K562 (cell line): Measurements from ENCODE around the gene COX4I2. TPM values are rescaled to one million over a fixed set of nuclear protein-coding genes. Genes with fewer than 3 reads are reported as not detected.

Experiments used
- CBX8 ChIP-seq: fragments of 200-600 bp; sonication (generic); IDR thresholded peaks from 2 replicates; pipeline ENCODE4 v1.6.1; 2012; ENCODE audit warnings: borderline replicate concordance, mixed run types, low read depth, mild to moderate bottlenecking, moderate library complexity, mixed read lengths, low read length, control low read depth, inconsistent platforms; ENCODE audit not compliant: poor library complexity, severe bottlenecking; ENCODE audit errors: extremely low read depth
- CREM ChIP-seq: IDR thresholded peaks from 2 replicates; pipeline ENCODE4 v1.6.1; 2014; ENCODE audit warnings: antibody characterized with exemption, low read depth
- ETS2 ChIP-seq: IDR thresholded peaks from 2 replicates; pipeline ENCODE4 v1.6.1; 2016; ENCODE audit warnings: borderline replicate concordance, missing genetic modification characterization, mild to moderate bottlenecking, moderate library complexity, missing compliant biosample characterization; ENCODE audit not compliant: poor library complexity, severe bottlenecking
- HSF4 ChIP-seq: fragments of 250-450 bp; sonication (Bioruptor Pico); IDR thresholded peaks from 2 replicates; pipeline ENCODE4 v2.1.2; 2022; ENCODE audit warnings: mild to moderate bottlenecking, moderate library complexity, borderline replicate concordance
- ID3 ChIP-seq, 2 experiments: fragments of 250-450 bp in 1 of 2; fragments of 450-650 bp in 1 of 2; sonication (Bioruptor Pico) in 1 of 2; IDR thresholded peaks; 2 replicates each; pipeline versions ENCODE4 v1.6.1 to v1.8.0; 2016 to 2021; ENCODE audit warnings: mild to moderate bottlenecking in 2 of 2, moderate library complexity in 2 of 2, missing compliant biosample characterization in 1 of 2, missing genetic modification characterization in 1 of 2
- KHSRP ChIP-seq: fragments of 450-650 bp; IDR thresholded peaks from 2 replicates; pipeline ENCODE4 v1.6.1; 2017
- MAX ChIP-seq: sonication (generic); formaldehyde crosslinking; IDR thresholded peaks from 2 replicates; pipeline ENCODE4 v1.9.0; 2022; ENCODE audit warnings: mild to moderate bottlenecking, missing genetic modification reagents
- MED1 ChIP-seq: sonication (generic); formaldehyde crosslinking; IDR thresholded peaks from 2 replicates; pipeline ENCODE4 v1.8.1; 2023; ENCODE audit warnings: missing genetic modification reagents, borderline replicate concordance
- NCOA2 ChIP-seq, 2 experiments: fragments of 450-650 bp; IDR thresholded peaks; 2 replicates each; pipeline ENCODE4 v1.6.1; 2018; ENCODE audit warnings: mild to moderate bottlenecking in 2 of 2, moderate library complexity in 1 of 2; ENCODE audit not compliant: partially characterized antibody in 2 of 2
- PHF20 ChIP-seq: fragments of 450-650 bp; IDR thresholded peaks from 2 replicates; pipeline ENCODE4 v1.6.1; 2018; ENCODE audit not compliant: partially characterized antibody
- PKNOX1 ChIP-seq: fragments of 450-650 bp; IDR thresholded peaks from 2 replicates; pipeline ENCODE4 v1.6.1; 2016
- POLR2G ChIP-seq: fragments of 200-400 bp; formaldehyde crosslinking; IDR thresholded peaks from 2 replicates; pipeline ENCODE4 v1.6.1; 2017; ENCODE audit warnings: low read depth, mild to moderate bottlenecking, antibody characterized with exemption, low read length, moderate library complexity
- SRSF1 ChIP-seq: fragments of 200-400 bp; formaldehyde crosslinking; IDR thresholded peaks from 2 replicates; pipeline ENCODE4 v1.6.1; 2017; ENCODE audit warnings: mild to moderate bottlenecking, low read depth, low read length, moderate library complexity
- STAT5A ChIP-seq: IDR thresholded peaks from 2 replicates; pipeline ENCODE4 v1.6.1; 2012; ENCODE audit warnings: low read length, inconsistent platforms, borderline replicate concordance
- TCF15 ChIP-seq: fragments of 250-450 bp; sonication (Bioruptor Pico); IDR thresholded peaks from 2 replicates; pipeline ENCODE4 v1.8.0; 2022; ENCODE audit warnings: moderate library complexity, mild to moderate bottlenecking, inconsistent platforms
- YY1 ChIP-seq, 3 experiments: IDR thresholded peaks; 2 replicates each; pipeline ENCODE4 v1.6.1; 2011; ENCODE audit warnings: low read length in 2 of 3, mild to moderate bottlenecking in 2 of 3, moderate library complexity in 2 of 3, borderline replicate concordance in 1 of 3, control low read depth in 1 of 3, low read depth in 1 of 3; ENCODE audit not compliant: insufficient read depth in 3 of 3, insufficient replicate concordance in 2 of 3, control insufficient read depth in 1 of 3, insufficient read length in 1 of 3; ENCODE audit errors: extremely low read depth in 1 of 3
- ZBTB49 ChIP-seq: sonication (generic); formaldehyde crosslinking; IDR thresholded peaks from 2 replicates; pipeline ENCODE4 v1.8.0; 2022; ENCODE audit warnings: missing genetic modification reagents, mild to moderate bottlenecking, borderline replicate concordance
- ZBTB8A ChIP-seq: fragments of 450-650 bp; IDR thresholded peaks from 2 replicates; pipeline ENCODE4 v1.6.1; 2018; ENCODE audit warnings: mild to moderate bottlenecking, moderate library complexity; ENCODE audit not compliant: partially characterized antibody
- ZFP1 ChIP-seq: fragments of 450-650 bp; formaldehyde crosslinking; IDR thresholded peaks from 2 replicates; pipeline ENCODE4 v1.4.0; 2020; ENCODE audit warnings: mild to moderate bottlenecking, mixed read lengths
- ZNF134 ChIP-seq: fragments of 250-450 bp; sonication (Bioruptor Pico); conservative IDR thresholded peaks from 2 replicates; pipeline ENCODE4 v1.4.0; 2020
- ZNF197 ChIP-seq: fragments of 200-800 bp; sonication (Bioruptor generic); IDR thresholded peaks from 2 replicates; pipeline ENCODE4 v1.6.1; 2016; ENCODE audit warnings: low read depth, missing genetic modification characterization, missing compliant biosample characterization
- polyA plus RNA-seq, 8 experiments: library from polyadenylated mRNA; depleted of rRNA in 4 of 8; stranded (reverse) in 5 of 8; unstranded in 3 of 8; fragments of >200 nt; fragmentation: Nextera tagmentation in 2 of 8; fragmentation: Illumina TruSeq in 1 of 8; extraction: Ambion mirVana in 2 of 8; extraction: Trizol in 1 of 8; gene quantifications; 2 replicates each; pipeline versions ENCODE4 v1.2.1 to v1.2.3, GENCODE V29; 2011 to 2014; ENCODE audit warnings: inconsistent platforms in 1 of 8, missing spikeins in 1 of 8
- total RNA-seq, 7 experiments: library from RNA; depleted of rRNA in 6 of 7; stranded (reverse); fragments of >200 nt in 6 of 7; fragmentation: Illumina TruSeq in 2 of 7; extraction: Trizol in 2 of 7; gene quantifications; 2 replicates each; pipeline versions ENCODE4 v1.2.1 to v1.2.3, GENCODE V29; 2011 to 2021; ENCODE audit warnings: low replicate concordance in 1 of 7

The COX4I2 gene
- total and polyA plus RNA-seq, 9 of the 15 experiments (the other 6 are each of a cell fraction or from before 2014, with no cell fraction given): not detected

- TF ChIP-seq ZBTB8A: no peak
- TF ChIP-seq ID3 (CRISPR knock-in tag; IDR thresholded peaks at IDR 0.05): no peak
- peak; percentile 49; the same call in 1 of the 2 replicates for TF ChIP-seq ID3 (tag; IDR thresholded peaks at IDR 0.05)
- peak in 1 of 3 experiments; percentile 51 for TF ChIP-seq YY1 (IDR thresholded peaks at IDR 0.05; ENCODE audit: borderline replicate concordance in 1 of 3, control insufficient read depth in 1 of 3, extremely low read depth in 1 of 3, insufficient read depth in 3 of 3, insufficient read length in 1 of 3, insufficient replicate concordance in 2 of 3, low read depth in 1 of 3, low read length in 2 of 3)
- no peak for TF ChIP-seq CBX8
- TF ChIP-seq ETS2 (tag): no peak
- TF ChIP-seq CREM: peak; percentile 59
- TF ChIP-seq MED1 (CRISPR knock-in tag): no peak
- peak; percentile 74 for TF ChIP-seq PHF20
- TF ChIP-seq STAT5A: 0 out of 2 replicates have a peak, but pooled peaks have one; percentile 38
- no peak for TF ChIP-seq TCF15
- TF ChIP-seq ZNF197: no peak
- TF ChIP-seq ZNF134 (CRISPR knock-in tag): no peak
- TF ChIP-seq NCOA2 (IDR thresholded peaks at IDR 0.05; ENCODE audit: partially characterized antibody in 2 of 2): no peak
- no peak for TF ChIP-seq HSF4 (CRISPR knock-in tag)
- no peak for TF ChIP-seq KHSRP
- TF ChIP-seq MAX: peak; percentile 80
- TF ChIP-seq POLR2G: peak; percentile 99
- peak; percentile 60 for TF ChIP-seq PKNOX1
- TF ChIP-seq SRSF1: no peak
- no peak for TF ChIP-seq ZFP1 (CRISPR knock-in tag)
- TF ChIP-seq ZBTB49 (CRISPR knock-in tag): no peak; the same call in 1 of the 2 replicates
Measured at GRCh38 chr20:31605031-31605901, 32.4 kb upstream of the COX4I2 start, which contains the start of gene ID1 (continued).
